MCF 10A (cell line): ENCODE data around the gene PRKG1. TPM values are rescaled to one million over a fixed set of nuclear protein-coding genes. Genes with fewer than 3 reads are reported as not detected.

Source experiments
- BruUV-seq: library from RNA; stranded (reverse); fragments of 400-500 nt; replicated peaks from 2 replicates; lab custom pipeline; 2021; lab: Mats Ljungman, UMichigan
- CTCF ChIA-PET: fragments of 300-600 bp; sonication (Branson Sonifier 250); formaldehyde crosslinking; extraction: SDS; loops from one replicate; lab custom pipeline; 2021; ENCODE audit warnings: antibody characterized with exemption, inconsistent platforms; lab: Yijun Ruan, JAX
- POLR2A ChIA-PET: fragments of 300-600, 350-650 bp; sonication (Branson Sonifier 250); formaldehyde crosslinking; extraction: SDS; loops from one replicate; lab custom pipeline; 2020; ENCODE audit warnings: antibody characterized with exemption, inconsistent platforms; lab: Yijun Ruan, JAX
- DNase-seq: peaks from one replicate; pipeline ENCODE4 v3.0.0-alpha.2; 2018; ENCODE audit not compliant: unreplicated experiment
- H3K27ac Mint-ChIP-seq: one replicate; pipeline ENCODE4 v1.8.0; 2022; ENCODE audit warnings: mild to moderate bottlenecking, low read depth, mixed read lengths; ENCODE audit not compliant: unreplicated experiment
- H3K27me3 Mint-ChIP-seq: one replicate; pipeline ENCODE4 v1.8.0; 2022; ENCODE audit warnings: mixed read lengths; ENCODE audit not compliant: insufficient read depth, unreplicated experiment
- H3K36me3 Mint-ChIP-seq: one replicate; pipeline ENCODE4 v1.8.0; 2022; ENCODE audit warnings: mild to moderate bottlenecking, moderate library complexity, mixed read lengths; ENCODE audit not compliant: insufficient read depth, unreplicated experiment
- H3K4me1 Mint-ChIP-seq: one replicate; pipeline ENCODE4 v1.8.0; 2022; ENCODE audit warnings: mixed read lengths; ENCODE audit not compliant: insufficient read depth, unreplicated experiment
- H3K4me3 Mint-ChIP-seq: one replicate; pipeline ENCODE4 v1.8.0; 2022; ENCODE audit warnings: mild to moderate bottlenecking, moderate library complexity, mixed read lengths; ENCODE audit not compliant: unreplicated experiment
- H3K9me3 Mint-ChIP-seq: one replicate; pipeline ENCODE4 v1.8.0; 2022; ENCODE audit warnings: mixed read lengths; ENCODE audit not compliant: unreplicated experiment
- CTCF ChIP-seq: fragments of 200-600 bp; IDR thresholded peaks from one replicate; pipeline ENCODE4 v1.8.0; 2022; ENCODE audit warnings: antibody characterized with exemption, mild to moderate bottlenecking; ENCODE audit not compliant: unreplicated experiment
- intact Hi-C: fragments of 100-400 bp; cut with micrococcal nuclease; formaldehyde crosslinking; loops from 2 replicates; pipeline ENCODE4 v1.14.1; 2022
- total RNA-seq: library from RNA; stranded (reverse); gene quantifications from 2 replicates; pipeline ENCODE4 v1.2.3, GENCODE V29; 2022

PRKG1 gene
- total RNA-seq, 1 experiment from 2014 or later: 0.09 TPM

DNA sequence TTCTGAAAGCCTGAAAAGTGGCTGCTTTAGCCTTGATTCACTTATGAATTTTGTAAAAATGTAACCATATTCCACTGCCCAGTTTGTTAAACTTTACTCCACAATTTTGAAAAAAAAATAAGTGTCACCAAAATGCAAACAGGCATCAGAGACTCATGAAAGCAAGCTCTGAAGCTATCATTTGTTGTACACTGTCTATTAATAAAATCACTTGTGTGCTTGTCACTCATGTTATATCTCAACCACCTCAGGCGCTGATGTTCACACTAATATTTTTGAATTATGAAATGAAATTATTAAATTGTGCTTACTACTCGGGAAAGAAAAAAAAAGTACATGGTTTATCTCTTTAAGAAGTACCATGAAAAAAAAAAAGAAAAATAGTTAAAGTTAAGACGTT, 1205.3 kb downstream of the PRKG1 start:
- H3K9me3 Mint-ChIP-seq: no peaks in the 10 kb centered on the region

GRCh38 chr10:52280051-52280450, 1205.8 kb downstream of the PRKG1 start:
- no TSS peak for BruUV-seq
- no peak overlapping the region for H3K27ac Mint-ChIP-seq
- POLR2A ChIA-PET: interaction anchor here (1.5 to 1.8 kb wide), 3 partner anchors 12 to 23 kb away, joined by 4 to 6 read pairs (median 4); no protein-coding TSS in a partner anchor
- no peak for TF ChIP-seq CTCF
- H3K9me3 Mint-ChIP-seq: no peaks in the 10 kb centered on the region
- H3K4me3 Mint-ChIP-seq: no peak overlapping the region
- no peaks in the 10 kb centered on the region for H3K36me3 Mint-ChIP-seq
- DNase-seq: no peak
- intact Hi-C loops: no loop called here
- CTCF ChIA-PET: interaction anchor here (0.6 to 1.3 kb wide), 2 partner anchors 16 to 28 kb away, joined by 3 read pairs; no protein-coding TSS in a partner anchor
- H3K27me3 Mint-ChIP-seq: no peaks in the 10 kb centered on the region
- peaks cover 9% of the 10 kb centered on the region for H3K4me1 Mint-ChIP-seq

More for the DNA sequence above, 1205.3 kb downstream of the PRKG1 start:
- ChIA-PET CTCF (interaction anchor here (0.6 to 1.4 kb wide), 3 partner anchors 16 to 35 kb away, joined by 3 read pairs; partner anchors contain the start of gene DKK1), POLR2A (interaction anchor here (1.5 kb wide), 2 partner anchors 14 to 23 kb away, joined by 4 read pairs; no protein-coding TSS in a partner anchor)
- no peak for TF ChIP-seq CTCF
- H3K4me1 Mint-ChIP-seq: peaks cover 9% of the 10 kb centered on the region
- BruUV-seq: no TSS peak
- DNase-seq: no peak
- no peaks in the 10 kb centered on the region for H3K27me3 Mint-ChIP-seq
- H3K4me3 Mint-ChIP-seq: no peak overlapping the region
- no peaks in the 10 kb centered on the region for H3K36me3 Mint-ChIP-seq
- intact Hi-C loops: no loop called here
- H3K27ac Mint-ChIP-seq: no peak overlapping the region

DNA sequence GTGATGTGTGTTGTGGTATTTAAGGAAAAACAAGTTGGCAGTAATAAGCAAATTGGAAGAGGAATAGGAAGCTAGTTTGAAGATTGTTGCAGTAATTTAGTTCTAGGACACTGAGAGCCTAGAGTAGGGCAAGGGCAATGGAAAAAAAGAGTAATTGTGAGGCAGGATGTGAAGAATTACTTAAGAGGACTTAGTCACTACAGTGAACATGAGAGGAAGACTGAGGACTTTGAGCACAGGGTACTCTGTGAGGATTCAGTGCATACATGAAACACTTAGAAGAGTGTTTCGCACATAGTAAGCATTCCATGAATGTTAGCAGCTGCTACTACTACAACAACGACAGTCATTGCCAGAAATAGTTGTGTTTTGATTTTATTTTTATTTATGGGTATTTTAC, 1208.9 kb downstream of the PRKG1 start:
- Mint-ChIP-seq H3K27me3 (no peaks in the 10 kb centered on the region), H3K9me3 (no peaks in the 10 kb centered on the region), H3K4me3 (no peak overlapping the region), H3K4me1 (peaks cover 9% of the 10 kb centered on the region), H3K36me3 (no peaks in the 10 kb centered on the region), H3K27ac (no peak overlapping the region)
- CTCF ChIA-PET: interaction anchor here (0.6 to 1.3 kb wide), 3 partner anchors 26 to 432 kb away, joined by 3 to 4 read pairs (median 3); no protein-coding TSS in a partner anchor
- no peak for DNase-seq
- intact Hi-C loops: no loop called here
- POLR2A ChIA-PET: no interaction called here
- no peak for TF ChIP-seq CTCF
- no TSS peak for BruUV-seq

- intact Hi-C loops: no loop called here
- ChIA-PET CTCF (no interaction called here), POLR2A (interaction anchor here (0.9 kb wide), 1 partner anchor 51 kb away, joined by 4 read pairs; no protein-coding TSS in a partner anchor)
- H3K9me3 Mint-ChIP-seq: no peaks in the 10 kb centered on the region
- H3K4me3 Mint-ChIP-seq: no peak overlapping the region
- no peaks in the 10 kb centered on the region for H3K36me3 Mint-ChIP-seq
- H3K4me1 Mint-ChIP-seq: peaks cover 9% of the 10 kb centered on the region
- BruUV-seq: no TSS peak
- no peak for TF ChIP-seq CTCF
- no peak overlapping the region for H3K27ac Mint-ChIP-seq
- no peak for DNase-seq
- no peaks in the 10 kb centered on the region for H3K27me3 Mint-ChIP-seq
Observed at GRCh38 chr10:52284416-52285013, 1210.2 kb downstream of the PRKG1 start.
